Measurements from ENCODE around the gene ITGB6. TPM values are rescaled to one million over a fixed set of nuclear protein-coding genes. Genes with fewer than 3 reads are reported as not detected.

Gene ITGB6
- total RNA-seq, 2 donors from 2014 or later: 0.24 TPM; not detected in 1

- Mint-ChIP-seq H3K36me3 (ENCODE audit: low read depth) (no peaks in the 10 kb centered on the region), H3K4me1 (peaks cover 37% of the 10 kb centered on the region), H3K9me3 (no peaks in the 10 kb centered on the region)
These were observed 30.1 kb downstream of the ITGB6 start for GRCh38 chr2:160169988-160170387.

DNA sequence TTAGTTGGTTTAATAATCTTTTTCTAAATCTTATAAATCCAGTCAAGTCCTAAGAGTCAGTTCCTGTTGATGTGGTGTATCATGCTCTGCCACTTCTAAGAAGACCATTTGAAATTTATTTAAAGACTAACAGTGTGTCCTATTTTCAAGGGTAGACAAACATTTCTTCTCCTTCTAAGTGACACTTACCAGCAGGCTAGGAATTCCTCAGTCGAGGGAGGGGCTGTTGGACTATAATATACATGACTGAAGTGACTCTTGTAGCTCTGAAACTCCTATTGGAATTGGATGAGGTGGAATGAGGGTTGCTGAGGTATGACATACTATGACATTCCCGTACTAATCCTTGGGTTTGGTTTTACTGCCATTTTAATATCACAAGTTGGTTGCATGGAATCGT lies 30.6 kb downstream of the ITGB6 start:
- Histone ChIP-seq H3K9me3 (ENCODE audit: control insufficient read depth, low read length) (no peaks in the 10 kb centered on the region), H3K9ac (ENCODE audit: extremely low read depth, low read length, poor library complexity, severe bottlenecking) (no peak overlapping the region), H3K27me3 (ENCODE audit: control insufficient read depth, insufficient read depth, low read length, poor library complexity, severe bottlenecking) (no peaks in the 10 kb centered on the region), H3K4me1 (ENCODE audit: control insufficient read depth, insufficient read depth, low read length) (peaks cover 19% of the 10 kb centered on the region), H3K27ac (ENCODE audit: low read depth, low read length) (no peak overlapping the region), H3K4me3 (ENCODE audit: low read length) (no peak overlapping the region), H3K36me3 (ENCODE audit: control insufficient read depth, insufficient read depth, low read length) (no peaks in the 10 kb centered on the region)
- TF ChIP-seq, protein P1, sequence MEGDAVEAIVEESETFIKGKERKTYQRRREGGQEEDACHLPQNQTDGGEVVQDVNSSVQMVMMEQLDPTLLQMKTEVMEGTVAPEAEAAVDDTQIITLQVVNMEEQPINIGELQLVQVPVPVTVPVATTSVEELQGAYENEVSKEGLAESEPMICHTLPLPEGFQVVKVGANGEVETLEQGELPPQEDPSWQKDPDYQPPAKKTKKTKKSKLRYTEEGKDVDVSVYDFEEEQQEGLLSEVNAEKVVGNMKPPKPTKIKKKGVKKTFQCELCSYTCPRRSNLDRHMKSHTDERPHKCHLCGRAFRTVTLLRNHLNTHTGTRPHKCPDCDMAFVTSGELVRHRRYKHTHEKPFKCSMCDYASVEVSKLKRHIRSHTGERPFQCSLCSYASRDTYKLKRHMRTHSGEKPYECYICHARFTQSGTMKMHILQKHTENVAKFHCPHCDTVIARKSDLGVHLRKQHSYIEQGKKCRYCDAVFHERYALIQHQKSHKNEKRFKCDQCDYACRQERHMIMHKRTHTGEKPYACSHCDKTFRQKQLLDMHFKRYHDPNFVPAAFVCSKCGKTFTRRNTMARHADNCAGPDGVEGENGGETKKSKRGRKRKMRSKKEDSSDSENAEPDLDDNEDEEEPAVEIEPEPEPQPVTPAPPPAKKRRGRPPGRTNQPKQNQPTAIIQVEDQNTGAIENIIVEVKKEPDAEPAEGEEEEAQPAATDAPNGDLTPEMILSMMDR (conservative IDR thresholded peaks at IDR 0.05): no peak
- H3K4me1 Mint-ChIP-seq: peaks cover 32% of the 10 kb centered on the region
- DNase-seq: no peak
- H3K36me3 Mint-ChIP-seq (ENCODE audit: low read depth): no peaks in the 10 kb centered on the region
- no peaks in the 10 kb centered on the region for H3K9me3 Mint-ChIP-seq
- H3K4me3 Mint-ChIP-seq: no peak overlapping the region
- no peaks in the 10 kb centered on the region for H3K27me3 Mint-ChIP-seq (ENCODE audit: insufficient read depth)
- H3K27ac Mint-ChIP-seq: no peak overlapping the region
- 92 to 100% methylated on average over 2 to 3 of the region's 3 CpGs for WGBS, 2 experiments (ENCODE audit: insufficient coverage in 1 of 2, insufficient read length in 1 of 2)

More at GRCh38 chr2:160169988-160170387, 30.1 kb downstream of the ITGB6 start:
- Histone ChIP-seq H3K27me3 (ENCODE audit: control insufficient read depth, insufficient read depth, low read length, poor library complexity, severe bottlenecking) (no peaks in the 10 kb centered on the region), H3K9me3 (ENCODE audit: control insufficient read depth, low read length) (no peaks in the 10 kb centered on the region), H3K4me3 (ENCODE audit: low read length) (no peak overlapping the region), H3K36me3 (ENCODE audit: control insufficient read depth, insufficient read depth, low read length) (no peaks in the 10 kb centered on the region), H3K27ac (ENCODE audit: low read depth, low read length) (no peak overlapping the region), H3K4me1 (ENCODE audit: control insufficient read depth, insufficient read depth, low read length) (peaks cover 23% of the 10 kb centered on the region), H3K9ac (ENCODE audit: extremely low read depth, low read length, poor library complexity, severe bottlenecking) (no peak overlapping the region)
- Mint-ChIP-seq H3K4me3 (no peak overlapping the region), H3K27me3 (ENCODE audit: insufficient read depth) (no peaks in the 10 kb centered on the region), H3K27ac (no peak overlapping the region)
- TF ChIP-seq, protein P1 (conservative IDR thresholded peaks at IDR 0.05): no peak
- no peak for DNase-seq

DNA sequence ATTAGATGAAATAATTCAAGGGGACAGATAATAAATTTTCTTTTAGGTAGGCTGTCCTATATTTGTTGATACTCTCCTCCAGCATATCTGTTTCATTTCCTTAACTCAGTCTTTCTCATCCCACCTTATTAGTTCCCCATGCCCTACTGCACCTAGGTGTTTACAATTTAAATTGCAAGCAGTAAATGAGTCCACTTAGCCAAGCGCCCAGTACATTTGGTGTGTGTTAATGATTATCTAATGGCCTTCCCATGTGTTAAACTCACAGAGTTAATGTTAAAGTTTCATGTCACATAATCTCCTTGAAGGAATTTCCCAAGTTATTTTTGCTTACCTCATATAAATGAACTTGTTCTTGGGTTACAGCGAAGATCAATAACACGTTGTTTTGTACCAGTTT lies 31.2 kb downstream of the ITGB6 start:
- Mint-ChIP-seq H3K4me1 (peaks cover 32% of the 10 kb centered on the region), H3K9me3 (no peaks in the 10 kb centered on the region), H3K4me3 (no peak overlapping the region), H3K36me3 (ENCODE audit: low read depth) (no peaks in the 10 kb centered on the region), H3K27me3 (ENCODE audit: insufficient read depth) (no peaks in the 10 kb centered on the region), H3K27ac (no peak overlapping the region)
- DNase-seq: no peak
- TF ChIP-seq, protein P1 (conservative IDR thresholded peaks at IDR 0.05): no peak
- Histone ChIP-seq H3K4me3 (ENCODE audit: low read length) (no peak overlapping the region), H3K9me3 (ENCODE audit: control insufficient read depth, low read length) (no peaks in the 10 kb centered on the region), H3K27me3 (ENCODE audit: control insufficient read depth, insufficient read depth, low read length, poor library complexity, severe bottlenecking) (no peaks in the 10 kb centered on the region), H3K27ac (ENCODE audit: low read depth, low read length) (no peak overlapping the region), H3K4me1 (ENCODE audit: control insufficient read depth, insufficient read depth, low read length) (peaks cover 16% of the 10 kb centered on the region), H3K36me3 (ENCODE audit: control insufficient read depth, insufficient read depth, low read length) (no peaks in the 10 kb centered on the region), H3K9ac (ENCODE audit: extremely low read depth, low read length, poor library complexity, severe bottlenecking) (no peak overlapping the region)
- WGBS, 2 experiments (ENCODE audit: insufficient coverage in 1 of 2, insufficient read length in 1 of 2): 100% methylated on average over 1 of the region's 3 CpGs
